ENCODE data around the gene RBM47.
A peak's percentile ranks its signal among the peaks of the same experiment; 100 is the strongest.
"Not testable (repeated sequence)": the region's sequence is repeated elsewhere in the genome, so short reads cannot be mapped to it uniquely, and the experiment has no call there.

The RBM47 gene

DNA sequence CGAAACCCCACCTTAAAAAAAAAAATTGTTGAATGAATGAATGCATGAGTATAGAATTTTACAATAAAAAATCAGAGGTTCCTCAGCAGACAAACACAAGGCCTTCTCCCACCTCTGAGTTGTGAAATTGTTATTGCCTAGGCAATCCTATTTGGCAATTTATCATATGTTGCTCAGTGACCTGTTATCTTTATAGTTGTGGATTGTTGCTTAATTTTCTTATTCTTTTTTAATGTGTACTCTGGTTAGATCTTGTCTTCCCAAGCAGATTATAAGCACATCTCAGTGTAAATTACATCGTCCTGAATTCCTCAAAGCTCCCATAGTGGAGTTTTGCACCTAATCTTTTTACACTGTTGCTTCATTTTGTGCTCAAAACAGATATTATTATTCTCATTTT, 71.9 kb downstream of the RBM47 start:
- TF ChIP-seq, protein P1, sequence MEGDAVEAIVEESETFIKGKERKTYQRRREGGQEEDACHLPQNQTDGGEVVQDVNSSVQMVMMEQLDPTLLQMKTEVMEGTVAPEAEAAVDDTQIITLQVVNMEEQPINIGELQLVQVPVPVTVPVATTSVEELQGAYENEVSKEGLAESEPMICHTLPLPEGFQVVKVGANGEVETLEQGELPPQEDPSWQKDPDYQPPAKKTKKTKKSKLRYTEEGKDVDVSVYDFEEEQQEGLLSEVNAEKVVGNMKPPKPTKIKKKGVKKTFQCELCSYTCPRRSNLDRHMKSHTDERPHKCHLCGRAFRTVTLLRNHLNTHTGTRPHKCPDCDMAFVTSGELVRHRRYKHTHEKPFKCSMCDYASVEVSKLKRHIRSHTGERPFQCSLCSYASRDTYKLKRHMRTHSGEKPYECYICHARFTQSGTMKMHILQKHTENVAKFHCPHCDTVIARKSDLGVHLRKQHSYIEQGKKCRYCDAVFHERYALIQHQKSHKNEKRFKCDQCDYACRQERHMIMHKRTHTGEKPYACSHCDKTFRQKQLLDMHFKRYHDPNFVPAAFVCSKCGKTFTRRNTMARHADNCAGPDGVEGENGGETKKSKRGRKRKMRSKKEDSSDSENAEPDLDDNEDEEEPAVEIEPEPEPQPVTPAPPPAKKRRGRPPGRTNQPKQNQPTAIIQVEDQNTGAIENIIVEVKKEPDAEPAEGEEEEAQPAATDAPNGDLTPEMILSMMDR (conservative IDR thresholded peaks at IDR 0.05; ENCODE audit: low read depth, low read length): no peak
- no peak overlapping the region for H3K4me3 ChIP-seq (ENCODE audit: low read length)
- no peak for DNase-seq (ENCODE audit: low read depth)

DNA sequence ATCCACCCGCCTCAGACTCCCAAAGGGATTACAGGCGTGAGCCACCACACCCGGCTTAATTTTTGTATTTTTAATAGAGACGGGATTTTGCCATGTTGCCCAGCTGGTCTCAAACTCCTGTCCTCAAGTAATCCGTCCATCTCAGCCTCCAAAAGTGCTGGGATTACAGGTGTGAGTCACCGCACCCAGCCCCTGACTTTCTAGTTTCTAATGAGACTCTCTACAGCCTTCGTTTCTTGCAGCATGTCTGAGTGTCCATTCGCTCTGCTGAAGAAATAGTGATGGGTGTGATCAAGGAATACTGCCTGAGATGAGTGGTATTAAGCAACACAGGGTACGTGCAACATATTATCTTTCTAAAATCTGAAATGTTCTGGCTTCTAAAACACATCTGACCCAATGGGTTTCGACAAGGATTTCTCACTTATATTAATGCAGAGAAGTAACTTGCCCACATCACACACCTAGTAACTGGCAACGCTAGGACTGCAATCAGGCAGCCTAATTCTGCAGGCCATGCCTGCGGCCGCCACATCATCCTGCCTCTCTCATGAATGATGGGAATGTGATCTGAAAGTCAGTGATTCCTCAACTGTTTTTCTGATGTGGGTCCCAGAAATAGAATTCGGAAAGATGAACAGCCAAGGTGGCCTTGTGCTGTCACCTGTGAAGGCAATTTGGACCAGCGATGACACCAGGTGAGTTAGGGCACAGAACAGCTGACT, 74.3 kb downstream of the RBM47 start:
- DNase-seq (ENCODE audit: low read depth): no peak
- TF ChIP-seq, protein P1 (conservative IDR thresholded peaks at IDR 0.05; ENCODE audit: low read depth, low read length): no peak
- H3K4me3 ChIP-seq (ENCODE audit: low read length): no peak overlapping the region

DNA sequence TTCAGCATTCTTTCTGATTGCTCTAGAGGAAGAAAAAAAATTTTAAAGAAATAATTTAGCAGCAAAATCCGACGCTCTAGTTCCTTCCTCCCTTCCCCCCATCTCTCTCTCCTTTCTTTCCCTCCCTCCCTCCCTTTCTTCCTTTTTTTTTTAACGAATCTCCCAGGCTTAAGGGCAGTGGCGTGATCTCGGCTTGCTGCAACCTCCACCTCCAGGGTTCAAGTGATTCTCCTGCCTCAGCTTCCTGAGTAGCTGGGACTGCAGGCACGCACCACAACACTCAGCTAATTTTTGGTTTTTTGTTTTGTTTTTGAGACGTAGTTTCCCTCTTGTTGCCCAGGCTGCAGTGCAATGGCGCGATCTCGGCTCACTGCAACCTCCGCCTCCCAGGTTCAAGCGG, 75.0 kb downstream of the RBM47 start:
- H3K4me3 ChIP-seq (ENCODE audit: low read length); DNase-seq (ENCODE audit: low read depth): not testable (repeated sequence)

DNA sequence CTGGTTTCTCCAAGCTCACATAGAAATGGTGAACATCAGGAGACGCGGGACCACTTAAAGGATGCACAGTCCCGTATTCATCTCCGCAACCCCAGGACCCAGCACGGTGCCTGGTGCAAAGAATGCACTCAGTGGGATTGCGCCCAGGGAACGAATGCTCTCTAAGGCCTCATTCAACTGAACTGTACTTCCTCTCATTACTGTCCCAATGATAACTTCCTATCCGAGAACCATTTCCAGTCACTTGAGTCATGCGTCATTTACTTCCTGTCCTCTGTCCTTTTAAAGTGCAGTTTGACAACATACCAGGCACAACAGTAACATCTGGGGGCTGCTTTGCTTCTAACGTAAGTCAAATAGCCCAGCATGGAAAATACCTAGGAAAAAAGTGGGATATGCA, 75.7 kb downstream of the RBM47 start:
- DNase-seq (ENCODE audit: low read depth): no peak
- no peak overlapping the region for H3K4me3 ChIP-seq (ENCODE audit: low read length)
- TF ChIP-seq, protein P1 (conservative IDR thresholded peaks at IDR 0.05; ENCODE audit: low read depth, low read length): no peak

DNA sequence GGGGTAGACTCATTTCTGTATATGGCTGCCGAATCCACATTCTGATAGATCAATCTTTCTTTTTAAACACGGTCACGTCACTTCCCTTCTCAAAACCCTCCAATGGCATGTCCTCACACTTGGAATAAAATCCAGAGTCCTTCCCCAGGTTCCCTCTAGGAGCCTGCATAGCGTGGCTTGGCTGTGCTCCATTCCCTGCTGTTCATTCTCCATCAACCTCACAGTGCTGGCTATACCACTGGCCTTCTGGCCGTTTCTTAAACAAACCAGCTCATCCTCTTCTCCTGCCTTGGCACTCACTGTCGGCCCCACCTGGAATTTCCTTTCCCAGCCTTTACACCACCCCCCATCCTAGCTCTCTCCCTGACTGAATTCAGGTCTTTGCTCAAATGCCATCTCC, 77.1 kb downstream of the RBM47 start:
- TF ChIP-seq, protein P1 (conservative IDR thresholded peaks at IDR 0.05; ENCODE audit: low read depth, low read length): no peak
- DNase-seq (ENCODE audit: low read depth): no peak
- no peak overlapping the region for H3K4me3 ChIP-seq (ENCODE audit: low read length)

DNA sequence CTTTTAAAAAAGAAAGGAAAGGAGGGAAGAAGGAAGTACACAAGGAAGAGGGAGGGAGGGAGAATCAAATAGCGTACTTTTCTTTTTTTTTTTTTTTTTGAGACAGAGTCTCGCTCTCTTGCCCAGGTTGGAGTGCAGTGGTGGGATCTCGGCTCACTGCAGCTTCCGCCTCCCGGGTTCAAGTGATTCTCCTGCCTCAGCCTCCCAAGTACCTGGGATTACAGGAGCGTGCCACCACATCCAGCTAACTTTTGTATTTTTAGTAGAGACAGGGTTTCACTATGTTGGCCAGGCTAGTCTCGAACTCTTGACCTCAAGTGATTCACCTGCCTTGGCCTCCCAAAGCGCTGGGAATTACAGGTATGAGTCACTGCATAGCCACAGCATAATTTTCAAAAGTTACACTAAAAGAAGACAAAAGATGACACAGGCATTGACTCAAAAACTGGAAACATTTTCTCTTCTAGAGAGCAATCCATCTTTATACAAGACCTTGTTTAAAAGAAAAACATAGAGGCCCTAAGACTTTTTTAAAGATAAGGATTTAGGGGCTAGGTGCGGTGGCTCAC, 78.0 kb downstream of the RBM47 start:
- H3K4me3 ChIP-seq (ENCODE audit: low read length); DNase-seq (ENCODE audit: low read depth): not testable (repeated sequence)

DNA sequence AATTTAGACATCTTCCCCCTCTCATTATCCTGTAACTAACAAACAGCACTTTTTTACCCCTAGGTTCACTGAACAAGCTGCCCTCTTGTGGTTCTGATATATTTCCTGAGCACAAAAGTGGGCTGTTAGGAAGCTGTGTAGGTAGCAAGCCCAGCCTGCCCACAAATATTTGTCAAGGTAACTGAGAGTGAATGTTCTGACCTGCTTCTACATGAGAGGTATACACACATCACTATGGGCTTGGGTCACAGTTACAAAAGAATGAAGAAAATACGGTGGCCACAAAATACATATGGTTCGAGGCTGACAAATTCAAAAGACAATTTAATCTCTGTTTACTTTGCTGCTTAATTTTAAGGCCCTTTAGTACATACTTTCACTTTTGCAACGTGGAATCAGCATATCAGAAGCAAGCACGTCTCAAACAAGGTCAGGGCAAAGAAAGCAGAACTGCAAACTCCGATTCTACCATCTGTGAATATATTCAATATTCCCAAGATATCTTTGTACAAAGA, 78.7 kb downstream of the RBM47 start:
- DNase-seq (ENCODE audit: low read depth): no peak
- peak overlapping the region; percentile 8 for H3K4me3 ChIP-seq (ENCODE audit: low read length)
- TF ChIP-seq, protein P1 (conservative IDR thresholded peaks at IDR 0.05; ENCODE audit: low read depth, low read length): peak; percentile 54

DNA sequence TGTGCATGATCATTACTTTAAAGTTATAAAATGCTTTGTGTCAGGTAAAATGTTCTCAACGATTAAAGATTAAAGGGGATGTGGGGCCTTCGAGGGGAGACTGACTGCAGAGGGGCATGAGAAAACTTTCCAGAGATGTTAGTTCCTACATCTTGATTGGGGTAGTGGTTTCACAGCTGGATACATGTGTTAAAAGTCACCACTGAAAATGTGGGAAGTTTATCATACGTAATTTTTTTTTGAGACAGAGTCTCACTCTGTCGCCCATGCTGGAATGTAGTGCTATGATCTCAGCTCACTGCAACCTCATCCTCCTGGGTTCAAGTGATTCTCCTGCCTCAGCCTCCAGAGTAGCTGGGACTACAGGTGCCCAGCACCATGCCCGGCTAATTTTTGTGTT, 79.5 kb downstream of the RBM47 start:
- H3K4me3 ChIP-seq (ENCODE audit: low read length): no peak overlapping the region
- TF ChIP-seq, protein P1 (conservative IDR thresholded peaks at IDR 0.05; ENCODE audit: low read depth, low read length): no peak
- no peak for DNase-seq (ENCODE audit: low read depth)

All from retinal pigment epithelial cell (primary cell).